ENCODE results near the gene GART.

DNA sequence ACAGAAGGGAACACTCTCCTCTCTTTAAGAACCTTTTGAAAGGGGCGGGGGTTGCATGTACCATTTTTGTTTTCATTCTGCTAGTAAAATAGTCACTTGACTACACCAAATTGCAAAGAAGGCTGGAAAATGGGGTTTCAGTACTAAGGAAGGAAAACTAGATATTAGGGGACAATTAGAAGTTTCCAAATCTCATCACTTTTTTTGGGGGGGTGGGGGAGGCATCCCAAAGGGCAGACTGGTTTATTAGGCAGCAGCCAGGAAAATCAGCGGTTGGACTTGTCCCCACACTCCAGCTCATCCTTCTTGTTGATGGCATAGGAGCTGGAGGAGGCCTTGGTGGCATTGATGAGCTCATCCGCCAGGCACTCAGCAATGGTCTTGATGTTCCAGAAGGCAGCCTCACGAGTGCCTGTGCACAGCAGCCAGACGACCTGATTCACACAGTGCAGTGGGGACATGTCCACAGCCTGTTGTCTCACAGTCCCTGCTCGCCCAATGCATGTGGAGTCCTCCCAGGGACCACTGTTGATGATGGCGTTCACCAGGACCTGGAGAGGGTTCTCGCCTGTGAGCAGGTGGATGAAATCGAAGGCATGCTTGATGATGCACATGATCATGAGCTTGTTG is 60.5 kb downstream of the GART start:
- TF ChIP-seq, protein P1, sequence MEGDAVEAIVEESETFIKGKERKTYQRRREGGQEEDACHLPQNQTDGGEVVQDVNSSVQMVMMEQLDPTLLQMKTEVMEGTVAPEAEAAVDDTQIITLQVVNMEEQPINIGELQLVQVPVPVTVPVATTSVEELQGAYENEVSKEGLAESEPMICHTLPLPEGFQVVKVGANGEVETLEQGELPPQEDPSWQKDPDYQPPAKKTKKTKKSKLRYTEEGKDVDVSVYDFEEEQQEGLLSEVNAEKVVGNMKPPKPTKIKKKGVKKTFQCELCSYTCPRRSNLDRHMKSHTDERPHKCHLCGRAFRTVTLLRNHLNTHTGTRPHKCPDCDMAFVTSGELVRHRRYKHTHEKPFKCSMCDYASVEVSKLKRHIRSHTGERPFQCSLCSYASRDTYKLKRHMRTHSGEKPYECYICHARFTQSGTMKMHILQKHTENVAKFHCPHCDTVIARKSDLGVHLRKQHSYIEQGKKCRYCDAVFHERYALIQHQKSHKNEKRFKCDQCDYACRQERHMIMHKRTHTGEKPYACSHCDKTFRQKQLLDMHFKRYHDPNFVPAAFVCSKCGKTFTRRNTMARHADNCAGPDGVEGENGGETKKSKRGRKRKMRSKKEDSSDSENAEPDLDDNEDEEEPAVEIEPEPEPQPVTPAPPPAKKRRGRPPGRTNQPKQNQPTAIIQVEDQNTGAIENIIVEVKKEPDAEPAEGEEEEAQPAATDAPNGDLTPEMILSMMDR (IDR thresholded peaks at IDR 0.05), result no peak
- TF ChIP-seq POLR2A (IDR thresholded peaks at IDR 0.05; ENCODE audit: low read depth), result no peak
